ENCODE results near the gene SORT1. TPM values are rescaled to one million over a fixed set of nuclear protein-coding genes. Genes with fewer than 3 reads are reported as not detected.

Gene SORT1
- total RNA-seq, 6 experiments from 2014 or later: 3.2 to 30.3 (median 13.7) TPM

GRCh38 chr1:109338091-109338490 lies 59.6 kb downstream of the SORT1 start:
- intact Hi-C loops (cut with DNase I): no loop called here
- Histone ChIP-seq H3K9me3 (no peaks in the 10 kb centered on the region), H3K27ac (no peak overlapping the region), H3K27me3 (no peaks in the 10 kb centered on the region), H3K4me1 (peaks cover 0 to 14% (median 0%) of the 10 kb centered on the region in 4 donors), H3K36me3 (peaks cover 0 to 2% (median 0%) of the 10 kb centered on the region in 4 donors), H3K4me3 (no peak overlapping the region)
- DNase-seq (no peak), ATAC-seq (no peak)
- no peak for TF ChIP-seq CTCF (IDR thresholded peaks at IDR 0.05)
- TF ChIP-seq POLR2A (IDR thresholded peaks at IDR 0.05): no peak
- WGBS (ENCODE audit: insufficient coverage, low coverage, low lambda C conversion rate, missing lambda C conversion rate): 89% methylated on average over 6 of the region's 6 CpGs

GRCh38 chr1:109335091-109335490 lies 62.6 kb downstream of the SORT1 start:
- no peaks in the 10 kb centered on the region for H3K4me1 ChIP-seq
- no peak overlapping the region for H3K27ac ChIP-seq
- H3K27me3 ChIP-seq: no peaks in the 10 kb centered on the region
- 39% methylated on average over 4 of the region's 4 CpGs for WGBS (ENCODE audit: insufficient coverage, low coverage, low lambda C conversion rate, missing lambda C conversion rate)
- TF ChIP-seq CTCF (IDR thresholded peaks at IDR 0.05) (no peak), POLR2A (IDR thresholded peaks at IDR 0.05) (no peak)
- peaks cover 0 to 6% (median 0%) of the 10 kb centered on the region in 4 donors for H3K36me3 ChIP-seq
- peak in 2 of 4 donors; percentile 33 to 97 for ATAC-seq
- intact Hi-C loops (cut with DNase I): no loop called here
- H3K4me3 ChIP-seq: no peak overlapping the region
- DNase-seq: peak in 1 of 3 donors; percentile 78
- H3K9me3 ChIP-seq: peaks cover 0 to 7% (median 5%) of the 10 kb centered on the region in 4 donors

- H3K4me3 ChIP-seq: no peak overlapping the region
- H3K27me3 ChIP-seq: no peaks in the 10 kb centered on the region
- intact Hi-C loops (cut with DNase I): no loop called here
- TF ChIP-seq CTCF (IDR thresholded peaks at IDR 0.05): no peak
- TF ChIP-seq POLR2A (IDR thresholded peaks at IDR 0.05): no peak
- H3K36me3 ChIP-seq: peaks cover 0 to 14% (median 3%) of the 10 kb centered on the region in 4 donors
- DNase-seq (no peak), ATAC-seq (no peak)
- H3K9me3 ChIP-seq: peaks cover 0 to 7% (median 5%) of the 10 kb centered on the region in 4 donors
- H3K27ac ChIP-seq: no peak overlapping the region
- no peaks in the 10 kb centered on the region for H3K4me1 ChIP-seq
Observed at GRCh38 chr1:109331113-109331512, 66.6 kb downstream of the SORT1 start.

- Histone ChIP-seq H3K27ac (no peak overlapping the region), H3K36me3 (peaks cover 0 to 34% (median 3%) of the 10 kb centered on the region in 4 donors), H3K9me3 (peaks cover 0 to 7% (median 5%) of the 10 kb centered on the region in 4 donors), H3K27me3 (no peaks in the 10 kb centered on the region), H3K4me3 (no peak overlapping the region), H3K4me1 (no peaks in the 10 kb centered on the region)
- intact Hi-C loops (cut with DNase I): no loop called here
- ATAC-seq (no peak), DNase-seq (no peak)
- TF ChIP-seq CTCF (IDR thresholded peaks at IDR 0.05) (no peak), POLR2A (IDR thresholded peaks at IDR 0.05) (no peak)
- 87% methylated on average over 5 of the region's 5 CpGs for WGBS (ENCODE audit: insufficient coverage, low coverage, low lambda C conversion rate, missing lambda C conversion rate)
Observed at GRCh38 chr1:109327285-109327684, 70.4 kb downstream of the SORT1 start.

- Histone ChIP-seq H3K4me3 (no peak overlapping the region), H3K27me3 (no peaks in the 10 kb centered on the region), H3K36me3 (peaks cover 0 to 44% (median 3%) of the 10 kb centered on the region in 4 donors), H3K4me1 (no peaks in the 10 kb centered on the region), H3K9me3 (no peaks in the 10 kb centered on the region), H3K27ac (no peak overlapping the region)
- ATAC-seq: no peak
- 81% methylated on average over 3 of the region's 6 CpGs for WGBS (ENCODE audit: insufficient coverage, low coverage, low lambda C conversion rate, missing lambda C conversion rate)
- TF ChIP-seq POLR2A (IDR thresholded peaks at IDR 0.05) (no peak), CTCF (IDR thresholded peaks at IDR 0.05) (no peak)
- intact Hi-C loops (cut with DNase I): no loop called here
- peak in 1 of 3 donors; percentile 6 for DNase-seq
Observed at GRCh38 chr1:109322974-109323373, 74.7 kb downstream of the SORT1 start.
